ENCODE data around the gene NR1D1. TPM values are rescaled to one million over a fixed set of nuclear protein-coding genes. Genes with fewer than 3 reads are reported as not detected.

Gene NR1D1
- total RNA-seq, 1 experiment from 2014 or later, result 63.7 TPM

GRCh38 chr17:40064971-40065768 lies 35.2 kb downstream of the NR1D1 start:
- peak overlapping the region; percentile 96 for H3K4me2 ChIP-seq (ENCODE audit: low read length)
- BruUV-seq (replicated peaks), result no TSS peak
- H3K36me3 ChIP-seq (ENCODE audit: control insufficient read depth in 1 of 2, insufficient read depth in 2 of 2, low read length in 2 of 2), result no peaks in the 10 kb centered on the region
- ChIA-PET POLR2A (interaction anchor here (1.3 to 2.5 kb wide), 2 partner anchors 34 to 36 kb away, joined by 6 to 10 read pairs; partner anchors contain the start of gene NR1D1), CTCF (interaction anchor here (0.7 to 4.6 kb wide), 5 partner anchors 10 to 334 kb away, joined by 3 to 36 read pairs (median 4); no protein-coding TSS in a partner anchor), RAD21 (ENCODE audit: low non-redundant PET in 1 of 2, low total read pairs in 2 of 2, uncharacterized antibody in 2 of 2, unreplicated experiment in 2 of 2) (no interaction called here)
- no peak overlapping the region for H3K4me3 ChIP-seq (replicated peaks in 1 of 2; ENCODE audit: low read depth in 1 of 2, low read length in 2 of 2)
- H2AFZ ChIP-seq (ENCODE audit: low read depth, low read length, poor library complexity, severe bottlenecking), result no peak overlapping the region
- no peaks in the 10 kb centered on the region for H3K27me3 ChIP-seq (ENCODE audit: insufficient read depth, low read length)
- peak overlapping the region; percentile 30; the same call in 1 of the 2 replicates for H3K9ac ChIP-seq (ENCODE audit: low read length)
- no peak for ATAC-seq
- H3K4me1 ChIP-seq (ENCODE audit: control insufficient read depth in 1 of 2, insufficient read depth in 2 of 2, low read length in 2 of 2), result peaks cover 51 to 62% of the 10 kb centered on the region in 2 experiments
- TF ChIP-seq ZNF274 (IDR thresholded peaks at IDR 0.05; ENCODE audit: low read depth, low read length) (no peak), RAD21 (IDR thresholded peaks at IDR 0.05; ENCODE audit: low read depth) (no peak), YY1 (IDR thresholded peaks at IDR 0.05; ENCODE audit: extremely low read depth, insufficient replicate concordance, low read depth, low read length) (no peak), CBX3 (IDR thresholded peaks at IDR 0.05; ENCODE audit: low read depth) (no peak), ATF3 (IDR thresholded peaks at IDR 0.05) (no peak), JUND (IDR thresholded peaks at IDR 0.05) (no peak), FOSL1 (IDR thresholded peaks at IDR 0.05; ENCODE audit: low read depth) (no peak), EGR1 (IDR thresholded peaks at IDR 0.05; ENCODE audit: low read depth) (no peak), SP1 (IDR thresholded peaks at IDR 0.05; ENCODE audit: low read depth) (no peak), EZH2 (IDR thresholded peaks at IDR 0.05) (no peak), TCF7L2 (IDR thresholded peaks at IDR 0.05; ENCODE audit: borderline replicate concordance, extremely low read depth, insufficient read depth, insufficient read length) (no peak), CTCF (IDR thresholded peaks at IDR 0.05 in 2 of 3, conservative IDR thresholded peaks at IDR 0.05 in 1 of 3; ENCODE audit: borderline replicate concordance in 1 of 3, insufficient read depth in 1 of 3, low read depth in 2 of 3, low read length in 2 of 3) (no peak), EZH2phosphoT487 (IDR thresholded peaks at IDR 0.05; ENCODE audit: borderline replicate concordance) (no peak), SIN3A (IDR thresholded peaks at IDR 0.05; ENCODE audit: low read depth) (no peak)
- TF ChIP-seq, protein P1, sequence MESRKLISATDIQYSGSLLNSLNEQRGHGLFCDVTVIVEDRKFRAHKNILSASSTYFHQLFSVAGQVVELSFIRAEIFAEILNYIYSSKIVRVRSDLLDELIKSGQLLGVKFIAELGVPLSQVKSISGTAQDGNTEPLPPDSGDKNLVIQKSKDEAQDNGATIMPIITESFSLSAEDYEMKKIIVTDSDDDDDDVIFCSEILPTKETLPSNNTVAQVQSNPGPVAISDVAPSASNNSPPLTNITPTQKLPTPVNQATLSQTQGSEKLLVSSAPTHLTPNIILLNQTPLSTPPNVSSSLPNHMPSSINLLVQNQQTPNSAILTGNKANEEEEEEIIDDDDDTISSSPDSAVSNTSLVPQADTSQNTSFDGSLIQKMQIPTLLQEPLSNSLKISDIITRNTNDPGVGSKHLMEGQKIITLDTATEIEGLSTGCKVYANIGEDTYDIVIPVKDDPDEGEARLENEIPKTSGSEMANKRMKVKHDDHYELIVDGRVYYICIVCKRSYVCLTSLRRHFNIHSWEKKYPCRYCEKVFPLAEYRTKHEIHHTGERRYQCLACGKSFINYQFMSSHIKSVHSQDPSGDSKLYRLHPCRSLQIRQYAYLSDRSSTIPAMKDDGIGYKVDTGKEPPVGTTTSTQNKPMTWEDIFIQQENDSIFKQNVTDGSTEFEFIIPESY (IDR thresholded peaks at IDR 0.05; ENCODE audit: extremely low read depth, insufficient replicate concordance, low read length), result no peak
- intact Hi-C loops (cut with micrococcal nuclease), result no loop called here
- H3K79me2 ChIP-seq (ENCODE audit: insufficient read depth, low read length), result peaks cover 4% of the 10 kb centered on the region; the same call in 1 of the 2 replicates
- DNase-seq (ENCODE audit: low read depth, low spot score), result no peak
- H3K9me2 ChIP-seq (ENCODE audit: insufficient read depth), result no peaks in the 10 kb centered on the region
- no peak overlapping the region; the same call in 1 of the 2 replicates for H3K27ac ChIP-seq (ENCODE audit: low read depth, low read length)
- no peaks in the 10 kb centered on the region for H4K20me1 ChIP-seq (ENCODE audit: insufficient read depth)
- H3K9me3 ChIP-seq (ENCODE audit: control insufficient read depth in 1 of 2, insufficient read depth in 1 of 2, low read depth in 1 of 2, low read length in 2 of 2), result no peaks in the 10 kb centered on the region
